Stimulated activated CD4-positive, alpha-beta T cell treated with anti-CD3 and anti-CD28 coated beads, TNF-alpha, amount 100 ng/mL, for 24 hours (primary cell): ENCODE data around the gene LRRN2.
"Not testable (repeated sequence)": the region's sequence is repeated elsewhere in the genome, so short reads cannot be mapped to it uniquely, and the experiment has no call there.

Experiments
- DNase-seq, 3 experiments: peaks; one replicate each; pipeline ENCODE4 v3.0.0-alpha.2; 2020; ENCODE audit warnings: low read depth in 3 of 3

The LRRN2 gene

DNA sequence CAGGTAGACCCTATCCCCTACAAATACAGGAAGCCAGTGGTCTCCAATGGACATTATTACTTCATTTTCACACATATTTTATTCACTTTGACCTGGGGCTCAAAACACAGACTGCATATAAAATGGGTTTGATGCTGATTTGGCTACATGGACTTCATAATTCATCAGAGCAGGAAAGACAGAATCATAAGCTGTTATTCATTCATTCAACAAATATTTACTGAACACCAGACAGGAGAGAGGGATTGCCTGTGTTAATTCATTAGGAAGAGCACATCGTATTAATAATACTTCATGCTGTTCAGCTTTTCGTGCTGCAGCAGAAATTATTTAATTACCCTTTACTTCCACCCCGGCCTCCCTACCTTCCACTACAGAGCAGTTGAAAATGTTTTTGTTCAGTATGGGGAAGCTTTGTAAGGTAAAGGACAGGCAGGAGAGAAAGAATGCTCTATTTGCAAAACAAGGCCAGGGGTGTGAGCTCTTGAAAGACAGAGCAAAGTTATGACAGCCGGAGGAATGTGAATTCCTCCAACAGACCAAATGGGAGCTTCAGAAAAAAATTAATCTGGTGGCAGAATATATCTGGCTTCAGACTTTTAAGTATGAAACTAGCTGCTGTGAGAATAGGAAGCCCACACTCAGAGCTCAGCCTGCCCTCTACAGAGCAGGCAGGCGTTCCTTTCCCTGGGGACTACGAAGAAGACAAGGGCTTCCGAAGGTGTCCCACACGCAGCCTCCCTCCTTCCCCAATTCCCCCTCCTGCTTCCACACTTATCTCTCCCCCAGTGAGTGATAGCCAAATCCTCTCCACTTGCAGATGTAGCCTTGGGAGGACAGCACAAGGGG, 111.3 kb downstream of the LRRN2 start:
- DNase-seq = no peak

DNA sequence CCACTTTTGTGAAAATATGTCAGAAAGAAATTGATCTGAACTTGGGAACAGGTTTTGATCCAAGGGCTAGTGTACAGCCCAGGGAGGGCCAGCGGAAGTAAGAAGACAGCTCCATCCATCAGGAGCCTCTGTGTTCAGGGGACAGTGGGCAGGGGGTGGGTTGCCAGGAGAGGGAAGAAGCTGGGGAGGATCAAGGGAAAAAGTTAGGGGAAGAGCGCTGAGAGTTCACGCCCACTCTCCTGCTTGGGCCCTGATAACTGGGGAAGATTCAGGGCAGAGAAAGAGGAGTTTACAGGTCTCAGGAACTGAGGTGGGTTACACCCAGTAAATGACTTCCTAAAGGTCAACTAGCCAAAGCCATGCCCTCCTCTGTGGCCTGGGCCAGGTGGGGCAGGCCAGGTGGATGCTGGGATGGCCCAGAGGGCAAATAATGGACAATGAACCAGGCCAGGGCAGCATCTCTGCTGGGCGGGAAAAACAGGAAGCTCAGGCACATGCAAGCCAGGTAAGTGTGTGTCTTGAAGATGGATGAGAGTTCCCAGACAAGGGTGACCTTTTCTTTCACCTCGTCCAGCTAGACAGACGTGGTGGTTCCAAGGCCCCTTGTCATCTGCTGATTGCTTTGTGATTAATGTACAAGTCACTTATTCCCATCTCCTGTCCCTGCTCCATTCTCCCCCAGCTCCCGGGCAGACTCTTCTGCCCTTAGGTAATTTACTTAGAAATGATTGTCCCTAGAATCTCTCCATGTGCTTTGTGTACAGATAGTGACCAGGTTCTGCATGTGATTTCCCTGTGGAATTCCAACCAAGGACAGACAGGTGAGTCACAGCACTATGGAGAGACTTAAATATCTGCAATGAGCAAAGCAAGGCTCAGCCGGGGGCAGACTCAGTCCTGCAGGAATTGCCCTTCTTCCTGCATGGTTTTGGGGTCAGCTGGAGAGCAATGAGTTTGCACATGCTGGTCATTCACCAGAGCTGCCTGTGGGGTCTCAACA, 112.3 kb downstream of the LRRN2 start:
- DNase-seq = no peak

GRCh38 chr1:204571631-204572030, 113.9 kb downstream of the LRRN2 start:
- no peak for DNase-seq

DNA sequence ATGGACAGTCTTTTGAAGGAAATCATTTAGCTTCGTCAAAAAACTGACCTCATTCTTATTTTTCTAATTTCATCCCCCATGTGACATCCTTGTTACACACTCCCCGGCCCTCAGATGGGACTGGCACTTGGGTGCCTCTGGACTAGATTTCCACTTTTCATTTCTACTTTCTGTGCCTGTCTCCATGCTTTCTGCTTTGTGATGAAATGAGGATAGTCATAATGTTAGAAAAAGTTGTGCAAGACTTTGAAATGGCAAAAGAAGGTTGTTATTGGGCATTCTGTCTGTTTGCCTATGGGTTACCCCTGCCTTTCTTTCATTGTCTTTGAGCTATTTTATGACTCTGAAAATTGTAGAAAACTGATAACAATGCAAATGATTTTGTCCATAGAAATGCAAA, 114.4 kb downstream of the LRRN2 start:
- no peak for DNase-seq

DNA sequence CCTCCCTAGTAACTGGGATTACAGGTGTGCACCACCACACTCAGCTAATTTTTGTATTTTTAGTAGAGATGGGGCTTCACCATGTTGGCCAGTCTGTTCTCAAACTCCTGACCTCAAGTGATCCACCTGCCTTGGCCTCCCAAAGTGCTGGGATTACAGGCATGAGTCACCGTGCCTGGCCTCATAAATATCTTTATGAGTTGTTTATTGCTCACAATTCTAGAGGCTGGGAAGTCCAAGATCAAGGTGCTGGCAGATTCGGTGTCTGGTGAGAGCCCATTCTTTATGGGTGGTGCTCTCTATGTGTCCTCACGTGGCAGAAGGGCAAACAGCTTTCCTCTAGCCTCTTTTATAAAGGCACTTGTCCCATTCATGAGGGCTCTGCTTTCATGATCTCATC, 115.5 kb downstream of the LRRN2 start:
- DNase-seq = not testable (repeated sequence)

DNA sequence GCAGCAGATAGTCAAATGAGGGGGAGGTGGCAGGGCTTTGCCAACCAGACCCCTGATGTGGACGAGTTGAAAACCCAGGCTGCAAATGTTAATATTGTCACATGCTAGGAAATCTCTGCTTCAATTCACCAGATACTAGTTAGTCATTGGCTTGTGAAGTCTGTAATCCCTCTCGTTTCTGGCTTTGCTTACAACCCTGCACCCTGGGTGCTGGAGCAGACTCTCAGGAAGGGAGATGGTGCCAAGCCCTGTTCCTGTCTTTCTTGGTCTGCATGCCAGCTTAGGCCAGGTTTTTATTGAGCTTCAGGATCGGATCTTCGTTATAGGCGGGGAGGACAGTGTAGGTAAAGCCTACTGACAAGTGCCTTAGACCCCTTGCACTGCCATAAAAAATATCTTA, 116.1 kb downstream of the LRRN2 start:
- no peak for DNase-seq

DNA sequence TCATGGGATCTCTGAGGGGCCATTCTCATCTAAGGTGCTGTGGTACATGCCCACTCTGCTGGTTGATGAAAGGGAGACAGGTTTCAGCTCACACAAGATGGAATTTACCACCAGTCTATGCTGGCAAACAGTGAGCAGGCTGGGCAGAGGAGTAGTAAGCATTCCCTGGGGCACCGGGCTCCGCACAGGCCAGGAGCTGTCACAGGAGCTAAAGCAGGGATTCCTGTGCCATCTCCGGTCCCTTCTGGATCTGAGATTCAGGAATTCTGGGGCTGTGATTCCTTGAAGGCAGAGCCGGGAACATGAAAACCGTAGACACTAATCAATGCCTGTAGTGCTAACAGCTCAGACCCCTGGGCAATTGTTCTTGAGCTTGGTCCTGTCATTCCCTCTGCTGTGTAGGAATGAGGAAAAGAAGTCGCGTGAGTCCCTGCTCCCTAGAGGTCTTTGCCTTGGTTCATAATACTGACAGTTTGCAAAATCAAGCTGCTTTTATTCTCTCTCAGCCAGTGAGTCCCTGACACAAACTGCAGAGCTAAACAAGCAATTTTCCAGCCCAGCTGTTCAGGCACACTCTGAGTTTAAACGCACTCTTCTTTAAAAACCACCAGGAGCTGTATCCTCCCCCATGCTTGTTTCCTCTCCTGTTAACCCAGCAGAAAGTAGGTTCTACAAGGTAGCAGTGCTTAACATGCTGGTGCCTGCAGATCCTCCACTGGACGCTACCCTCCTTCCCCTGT, 116.8 kb downstream of the LRRN2 start:
- no peak for DNase-seq
